K562 (cell line): ENCODE measurements around the gene TAF1B. TPM values are rescaled to one million over a fixed set of nuclear protein-coding genes. Genes with fewer than 3 reads are reported as not detected.
A peak's percentile ranks its signal among the peaks of the same experiment; 100 is the strongest.

Experiments used
- ARID4B ChIP-seq: sonication (generic); formaldehyde crosslinking; IDR thresholded peaks from 2 replicates; pipeline ENCODE4 v1.8.0; 2022; ENCODE audit warnings: mild to moderate bottlenecking, missing genetic modification reagents
- CREB3 ChIP-seq: fragments of 450-650 bp; conservative IDR thresholded peaks from 2 replicates; pipeline ENCODE4 v1.6.1; 2016; ENCODE audit warnings: missing genetic modification characterization, low read depth, mild to moderate bottlenecking, missing compliant biosample characterization, moderate library complexity
- DEAF1 ChIP-seq: fragments of 450-650 bp; formaldehyde crosslinking; IDR thresholded peaks from 2 replicates; pipeline ENCODE4 v1.4.0; 2020; ENCODE audit warnings: mild to moderate bottlenecking, moderate library complexity
- EGR1 ChIP-seq: fragments of 450-650 bp; conservative IDR thresholded peaks from 2 replicates; pipeline ENCODE4 v1.6.1; 2017; ENCODE audit warnings: mild to moderate bottlenecking
- FUS ChIP-seq: fragments of 200-400 bp; formaldehyde crosslinking; optimal IDR thresholded peaks from 2 replicates; pipeline ENCODE3; 2017; ENCODE audit warnings: low read depth, low read length
- KHSRP ChIP-seq: fragments of 450-650 bp; IDR thresholded peaks from 2 replicates; pipeline ENCODE4 v1.6.1; 2017
- KLF1 ChIP-seq: fragments of 450-650 bp; IDR thresholded peaks from 2 replicates; pipeline ENCODE4 v1.6.1; 2016; ENCODE audit warnings: missing genetic modification characterization, missing compliant biosample characterization
- L3MBTL2 ChIP-seq: fragments of 450-650 bp; IDR thresholded peaks from 2 replicates; pipeline ENCODE4 v1.6.1; 2016; ENCODE audit warnings: mild to moderate bottlenecking, moderate library complexity
- MCM2 ChIP-seq: fragments of 450-650 bp; IDR thresholded peaks from 2 replicates; pipeline ENCODE4 v1.6.1; 2017; ENCODE audit warnings: low read depth, mild to moderate bottlenecking
- NR2F6 ChIP-seq: fragments of 450-650 bp; formaldehyde crosslinking; IDR thresholded peaks from 2 replicates; pipeline ENCODE4 v1.4.0; 2020; ENCODE audit warnings: mild to moderate bottlenecking
- POLR2B ChIP-seq: fragments of 450-650 bp; IDR thresholded peaks from 2 replicates; pipeline ENCODE4 v1.6.1; 2018; ENCODE audit warnings: low read depth; ENCODE audit not compliant: partially characterized antibody
- POLR2H ChIP-seq: IDR thresholded peaks from 2 replicates; pipeline ENCODE4 v1.6.1; 2016; ENCODE audit warnings: missing genetic modification characterization, low read depth, mild to moderate bottlenecking, control low read depth, missing compliant biosample characterization, moderate library complexity
- ZBTB17 ChIP-seq: fragments of 450-650 bp; formaldehyde crosslinking; IDR thresholded peaks from 2 replicates; pipeline ENCODE4 v1.4.0; 2020; ENCODE audit warnings: mild to moderate bottlenecking
- ZNF589 ChIP-seq: fragments of 200-800 bp; sonication (Bioruptor generic); IDR thresholded peaks from 2 replicates; pipeline ENCODE4 v1.6.1; 2016; ENCODE audit warnings: low read depth, missing genetic modification characterization, missing compliant biosample characterization
- ZNF740 ChIP-seq, 3 experiments: fragments of 200-800 bp in 1 of 3; sonication (Bioruptor generic) in 1 of 3; sonication (generic) in 1 of 3; formaldehyde crosslinking in 1 of 3; IDR thresholded peaks; 2 replicates each; pipeline versions ENCODE4 v1.6.1 to v1.8.0; 2016 to 2022; ENCODE audit warnings: mild to moderate bottlenecking in 2 of 3, missing compliant biosample characterization in 2 of 3, missing genetic modification characterization in 2 of 3, missing genetic modification reagents in 1 of 3
- polyA plus RNA-seq, 8 experiments: library from polyadenylated mRNA; depleted of rRNA in 4 of 8; stranded (reverse) in 5 of 8; unstranded in 3 of 8; fragments of >200 nt; fragmentation: Nextera tagmentation in 2 of 8; fragmentation: Illumina TruSeq in 1 of 8; extraction: Ambion mirVana in 2 of 8; extraction: Trizol in 1 of 8; gene quantifications; 2 replicates each; pipeline versions ENCODE4 v1.2.1 to v1.2.3, GENCODE V29; 2011 to 2014; ENCODE audit warnings: inconsistent platforms in 1 of 8, missing spikeins in 1 of 8
- total RNA-seq, 7 experiments: library from RNA; depleted of rRNA in 6 of 7; stranded (reverse); fragments of >200 nt in 6 of 7; fragmentation: Illumina TruSeq in 2 of 7; extraction: Trizol in 2 of 7; gene quantifications; 2 replicates each; pipeline versions ENCODE4 v1.2.1 to v1.2.3, GENCODE V29; 2011 to 2021; ENCODE audit warnings: low replicate concordance in 1 of 7

Gene TAF1B
- total and polyA plus RNA-seq, 9 of the 15 experiments (the other 6 are each of a cell fraction or from before 2014, with no cell fraction given), result 8.8 to 25.1 (median 17.3) TPM

GRCh38 chr2:9966491-9967022 is 123.3 kb downstream of the TAF1B start (continued):
- TF ChIP-seq DEAF1, result no peak
- peak; percentile 56; the same call in 1 of the 2 replicates for TF ChIP-seq ZNF589
- no peak for TF ChIP-seq FUS
- no peak for TF ChIP-seq POLR2B
- peak; percentile 14; the same call in 1 of the 2 replicates for TF ChIP-seq ZBTB17 (CRISPR knock-in tag)
- TF ChIP-seq MCM2, result no peak
- 0 out of 2 replicates have a peak, but pooled peaks have one; percentile 50 for TF ChIP-seq CREB3 (tag)
- no peak for TF ChIP-seq ZNF740 (CRISPR knock-in tag; IDR thresholded peaks at IDR 0.05)
- TF ChIP-seq ZNF740 (tag; IDR thresholded peaks at IDR 0.05), result no peak
- no peak for TF ChIP-seq NR2F6
- TF ChIP-seq L3MBTL2, result peak; percentile 13
- 0 out of 2 replicates have a peak, but pooled peaks have one; percentile 24 for TF ChIP-seq POLR2H (tag)
- TF ChIP-seq ARID4B (CRISPR knock-in tag), result no peak
- no peak for TF ChIP-seq EGR1
- no peak for TF ChIP-seq KLF1 (tag)
- no peak for TF ChIP-seq KHSRP
